Prostate gland (tissue), 2 donors: Measurements from ENCODE around the gene PERP.

Experiments used
- CTCF ChIP-seq, 4 experiments: fragments of 200-600 bp in 2 of 4; fragments of 450-650 bp in 2 of 4; sonication (generic) in 2 of 4; IDR thresholded peaks; 1 replicate in 3 of 4; 2 replicates in 1 of 4; pipeline ENCODE4 v1.5.1; 2016 to 2019; ENCODE audit warnings: antibody characterized with exemption in 4 of 4, mild to moderate bottlenecking in 2 of 4, moderate library complexity in 2 of 4
- POLR2A ChIP-seq: fragments of 450-650 bp; IDR thresholded peaks from one replicate; pipeline ENCODE4 v1.6.1; 2016; ENCODE audit warnings: antibody characterized with exemption, mild to moderate bottlenecking
- POLR2AphosphoS5 ChIP-seq: sonication (generic); formaldehyde crosslinking; IDR thresholded peaks from one replicate; pipeline ENCODE4 v1.6.1; 2017; ENCODE audit warnings: antibody characterized with exemption

DNA sequence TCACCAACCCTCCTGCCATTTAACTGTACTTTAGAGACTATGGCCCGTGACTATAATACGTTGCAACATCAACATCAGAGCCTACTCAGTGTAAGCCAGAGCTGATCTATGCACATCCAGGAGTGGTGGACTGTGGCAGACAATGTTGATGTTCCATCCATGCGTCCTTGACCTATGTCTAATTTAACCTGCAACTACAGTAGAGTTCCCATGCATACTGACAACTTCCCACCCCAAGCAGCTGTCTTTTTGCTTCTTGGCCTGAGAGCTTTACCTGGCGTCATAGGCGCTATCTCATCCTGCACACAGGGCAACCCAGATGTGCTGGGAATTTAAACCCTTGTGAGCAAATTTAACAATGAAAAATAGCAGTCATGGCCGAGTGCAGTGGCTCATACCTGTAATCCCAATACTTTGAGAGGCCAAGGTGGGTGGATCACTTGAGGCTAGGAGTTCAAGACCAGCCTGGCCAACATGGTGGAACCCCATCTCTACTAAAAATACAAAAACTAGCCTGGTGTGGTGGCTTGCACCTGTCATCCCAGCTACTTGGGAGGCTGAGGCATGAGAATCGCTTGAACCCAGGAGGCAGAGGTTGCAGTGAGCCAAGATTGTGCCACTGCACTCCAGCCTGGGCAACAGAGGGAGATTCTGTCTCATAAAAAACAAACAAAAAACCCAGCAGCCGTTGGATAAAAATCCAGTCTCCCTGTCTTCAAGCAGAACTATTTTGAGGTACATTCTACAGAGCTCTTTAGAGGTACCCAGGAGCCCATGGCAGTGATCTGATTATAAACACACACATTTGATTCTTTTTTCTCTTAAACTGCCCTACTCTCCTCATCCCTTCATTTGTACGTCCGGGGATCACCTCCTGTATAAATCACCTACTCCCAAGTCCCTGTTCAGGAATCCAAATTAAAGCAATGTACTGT, 22.0 kb downstream of the PERP start:
- TF ChIP-seq POLR2A (no peak), CTCF (IDR thresholded peaks at IDR 0.05) (no peak), POLR2AphosphoS5 (no peak)
